Naive thymus-derived CD4-positive, alpha-beta T cell (primary cell): ENCODE results near the gene COL12A1. TPM values are rescaled to one million over a fixed set of nuclear protein-coding genes. Genes with fewer than 3 reads are reported as not detected.

Experiments used
- ATAC-seq: fragments of 150-1000 bp; cut with Tn5 transposase; 2 replicates; pipeline ENCODE4 v1.10.0; 2021; ENCODE audit warnings: mild to moderate bottlenecking, moderate library complexity
- CTCF ChIA-PET: fragments of 350-600 bp; sonication (Branson Sonifier 250); formaldehyde crosslinking; loops from one replicate; lab custom pipeline; 2021; ENCODE audit warnings: antibody characterized with exemption; lab: Charles Lee
- POLR2A ChIA-PET: fragments of 350-600 bp; sonication (Branson Sonifier 250); formaldehyde crosslinking; loops from one replicate; lab custom pipeline; 2021; ENCODE audit warnings: antibody characterized with exemption, inconsistent platforms; lab: Charles Lee
- DNase-seq, 9 donors: peaks; one replicate each; pipeline versions ENCODE4 v3.0.0 to v3.0.0-alpha.2; 2020 to 2022; ENCODE audit warnings: mixed read lengths in 1 of 9
- H3K27ac ChIP-seq: one replicate; pipeline ENCODE4 v1.7.0; 2013; ENCODE audit warnings: mild to moderate bottlenecking, low read depth, low read length, moderate library complexity
- H3K27me3 ChIP-seq, 2 donors: one replicate each; pipeline ENCODE4 v1.7.0; 2013; ENCODE audit warnings: low read length in 2 of 2, mild to moderate bottlenecking in 2 of 2, moderate library complexity in 2 of 2; ENCODE audit not compliant: control insufficient read depth in 2 of 2, insufficient read depth in 2 of 2
- H3K36me3 ChIP-seq, 3 experiments: 1 replicate in 2 of 3; 2 replicates in 1 of 3; pipeline ENCODE4 v1.7.0; 2013; ENCODE audit warnings: low read length in 3 of 3, mild to moderate bottlenecking in 3 of 3, moderate library complexity in 1 of 3; ENCODE audit not compliant: insufficient read depth in 3 of 3, control insufficient read depth in 2 of 3
- H3K4me1 ChIP-seq, 2 donors: one replicate each; pipeline ENCODE4 v1.7.0; 2013; ENCODE audit warnings: low read length in 2 of 2, mild to moderate bottlenecking in 2 of 2, moderate library complexity in 1 of 2; ENCODE audit not compliant: control insufficient read depth in 2 of 2, insufficient read depth in 2 of 2
- H3K4me3 ChIP-seq: 2 replicates; pipeline ENCODE4 v1.7.0; 2013; ENCODE audit warnings: mild to moderate bottlenecking, low read length
- H3K9me3 ChIP-seq, 3 experiments: 1 replicate in 2 of 3; 2 replicates in 1 of 3; pipeline ENCODE4 v1.7.0; 2013; ENCODE audit warnings: low read length in 3 of 3; ENCODE audit not compliant: control insufficient read depth in 2 of 3
- H3K27ac Mint-ChIP-seq, 9 donors: one replicate each; pipeline ENCODE4 v1.8.0; 2020 to 2022; ENCODE audit warnings: mixed read lengths in 9 of 9, mild to moderate bottlenecking in 8 of 9, moderate library complexity in 5 of 9, inconsistent platforms in 2 of 9
- H3K27me3 Mint-ChIP-seq, 5 donors: one replicate each; pipeline ENCODE4 v1.8.0; 2021 to 2022; ENCODE audit warnings: mixed read lengths in 5 of 5, mild to moderate bottlenecking in 1 of 5
- H3K36me3 Mint-ChIP-seq, 5 donors: one replicate each; pipeline ENCODE4 v1.8.0; 2020 to 2022; ENCODE audit warnings: mixed read lengths in 5 of 5, mild to moderate bottlenecking in 3 of 5, inconsistent platforms in 1 of 5
- H3K4me1 Mint-ChIP-seq, 7 donors: one replicate each; pipeline ENCODE4 v1.8.0; 2020 to 2022; ENCODE audit warnings: mixed read lengths in 7 of 7, mild to moderate bottlenecking in 3 of 7, inconsistent platforms in 1 of 7
- H3K4me3 Mint-ChIP-seq, 10 donors: one replicate each; pipeline ENCODE4 v1.8.0; 2020 to 2022; ENCODE audit warnings: mild to moderate bottlenecking in 10 of 10, mixed read lengths in 10 of 10, moderate library complexity in 6 of 10, inconsistent platforms in 2 of 10
- H3K9me3 Mint-ChIP-seq, 11 donors: one replicate each; pipeline ENCODE4 v1.8.0; 2020 to 2022; ENCODE audit warnings: mixed read lengths in 11 of 11, mild to moderate bottlenecking in 4 of 11, inconsistent platforms in 1 of 11, moderate library complexity in 1 of 11
- intact Hi-C, 2 donors: fragments of 100-400 bp; cut with micrococcal nuclease; formaldehyde crosslinking; loops; one replicate each; pipeline ENCODE4 v1.15.1; 2023
- polyA plus RNA-seq, 2 donors: library from polyadenylated mRNA; unstranded; fragments of 300-500 nt; fragmentation: Illumina TruSeq; gene quantifications; one replicate each; pipeline ENCODE4 v1.2.3, GENCODE V29; 2021
- total RNA-seq, 6 experiments: library from RNA in 5 of 6; stranded (reverse) in 5 of 6; gene quantifications; 1 replicate in 5 of 6; 2 replicates in 1 of 6; pipeline ENCODE4 v1.2.3 and lab custom pipeline; 2021 to 2026

The COL12A1 gene
- total and polyA plus RNA-seq, 7 experiments from 2014 or later: 0.27 TPM; not detected in 6

DNA sequence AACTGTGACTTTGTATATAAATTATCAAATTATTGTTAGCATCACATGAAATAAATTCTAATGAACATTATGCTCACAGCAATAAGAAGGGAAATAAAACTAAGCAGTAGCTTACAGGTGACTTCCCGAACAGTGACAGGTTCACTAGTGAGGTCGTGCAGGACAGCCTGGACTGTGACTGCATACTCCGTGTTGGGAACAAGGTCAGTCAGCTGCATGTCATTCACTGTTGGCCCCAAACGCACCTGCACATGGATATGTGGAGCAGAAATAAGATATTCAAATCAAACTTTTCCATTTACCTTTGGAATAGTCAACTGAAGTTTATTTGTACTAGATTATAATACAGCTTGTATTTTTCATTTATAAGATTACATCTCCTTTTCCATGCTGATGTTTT is 60.6 kb downstream of the COL12A1 start:
- Histone ChIP-seq H3K4me1 (no peaks in the 10 kb centered on the region), H3K36me3 (no peaks in the 10 kb centered on the region), H3K27me3 (no peaks in the 10 kb centered on the region), H3K4me3 (no peak overlapping the region), H3K9me3 (no peaks in the 10 kb centered on the region), H3K27ac (no peak overlapping the region)
- H3K27ac Mint-ChIP-seq: no peak overlapping the region
- H3K4me1 Mint-ChIP-seq: no peaks in the 10 kb centered on the region
- H3K4me3 Mint-ChIP-seq: no peak overlapping the region
- intact Hi-C loops: no loop called here
- peaks cover 0 to 14% (median 7%) of the 10 kb centered on the region in 5 donors for H3K27me3 Mint-ChIP-seq
- no peaks in the 10 kb centered on the region for H3K36me3 Mint-ChIP-seq
- ChIA-PET CTCF (no interaction called here), POLR2A (no interaction called here)
- H3K9me3 Mint-ChIP-seq: peaks cover 0 to 3% (median 0%) of the 10 kb centered on the region in 11 donors
- DNase-seq (no peak), ATAC-seq (no peak)

DNA sequence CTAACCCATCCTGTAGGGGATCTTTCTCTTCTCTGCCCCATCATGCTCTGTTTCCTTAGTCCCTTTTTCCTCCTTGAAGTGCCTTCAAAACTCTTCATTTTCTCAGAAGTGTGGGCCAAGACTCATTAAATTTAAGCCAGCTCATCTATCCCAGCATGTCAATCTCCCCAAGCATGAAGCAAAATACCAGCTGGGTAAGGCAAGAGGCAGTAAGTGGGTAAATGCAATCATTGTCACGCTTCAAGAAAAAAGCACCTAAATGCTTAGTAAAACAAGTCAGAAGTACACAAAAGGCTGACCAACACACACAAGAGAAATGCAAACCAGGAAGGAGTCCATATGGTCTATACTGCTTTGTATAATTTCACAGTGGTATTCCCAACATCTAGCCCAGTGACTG is 61.5 kb downstream of the COL12A1 start:
- ChIA-PET CTCF (no interaction called here), POLR2A (no interaction called here)
- Histone ChIP-seq H3K27ac (no peak overlapping the region), H3K27me3 (no peaks in the 10 kb centered on the region), H3K4me3 (no peak overlapping the region), H3K36me3 (no peaks in the 10 kb centered on the region), H3K9me3 (no peaks in the 10 kb centered on the region), H3K4me1 (no peaks in the 10 kb centered on the region)
- intact Hi-C loops: no loop called here
- no peaks in the 10 kb centered on the region for H3K4me1 Mint-ChIP-seq
- ATAC-seq (no peak), DNase-seq (no peak)
- H3K9me3 Mint-ChIP-seq: peaks cover 0 to 3% (median 0%) of the 10 kb centered on the region in 11 donors
- no peak overlapping the region for H3K27ac Mint-ChIP-seq
- H3K4me3 Mint-ChIP-seq: no peak overlapping the region
- peaks cover 0 to 13% (median 7%) of the 10 kb centered on the region in 5 donors for H3K27me3 Mint-ChIP-seq
- no peaks in the 10 kb centered on the region for H3K36me3 Mint-ChIP-seq

DNA sequence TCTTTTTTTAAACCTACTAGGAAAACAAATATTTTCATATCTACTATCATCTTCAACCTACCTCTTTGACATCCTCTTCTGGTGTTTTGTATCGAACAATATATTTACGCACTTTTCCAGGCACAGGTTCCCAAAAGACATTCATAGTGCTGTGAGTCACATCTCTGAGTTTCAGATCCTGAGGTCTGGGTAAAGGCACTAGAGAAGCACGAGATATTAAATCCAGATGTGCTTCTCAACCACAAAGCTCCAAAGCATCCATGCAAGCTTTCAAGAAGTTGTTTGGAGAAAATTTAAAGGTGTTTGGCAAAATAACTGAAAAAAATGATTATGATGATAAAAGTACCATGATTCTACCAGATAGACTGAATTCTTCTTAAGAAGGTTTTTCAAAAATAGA is 62.7 kb downstream of the COL12A1 start:
- H3K9me3 Mint-ChIP-seq: peaks cover 0 to 1% (median 0%) of the 10 kb centered on the region in 11 donors
- H3K9me3 ChIP-seq: no peaks in the 10 kb centered on the region
- no peak overlapping the region for H3K27ac ChIP-seq
- ATAC-seq (no peak), DNase-seq (no peak)
- H3K27me3 ChIP-seq: peaks cover 0 to 3% of the 10 kb centered on the region in 2 donors
- ChIA-PET CTCF (no interaction called here), POLR2A (no interaction called here)
- H3K27ac Mint-ChIP-seq: no peak overlapping the region
- intact Hi-C loops: no loop called here
- H3K4me1 ChIP-seq: no peaks in the 10 kb centered on the region
- no peak overlapping the region for H3K4me3 Mint-ChIP-seq
- no peaks in the 10 kb centered on the region for H3K4me1 Mint-ChIP-seq
- no peaks in the 10 kb centered on the region for H3K36me3 ChIP-seq
- no peak overlapping the region for H3K4me3 ChIP-seq
- peaks cover 0 to 7% (median 5%) of the 10 kb centered on the region in 5 donors for H3K27me3 Mint-ChIP-seq
- no peaks in the 10 kb centered on the region for H3K36me3 Mint-ChIP-seq

DNA sequence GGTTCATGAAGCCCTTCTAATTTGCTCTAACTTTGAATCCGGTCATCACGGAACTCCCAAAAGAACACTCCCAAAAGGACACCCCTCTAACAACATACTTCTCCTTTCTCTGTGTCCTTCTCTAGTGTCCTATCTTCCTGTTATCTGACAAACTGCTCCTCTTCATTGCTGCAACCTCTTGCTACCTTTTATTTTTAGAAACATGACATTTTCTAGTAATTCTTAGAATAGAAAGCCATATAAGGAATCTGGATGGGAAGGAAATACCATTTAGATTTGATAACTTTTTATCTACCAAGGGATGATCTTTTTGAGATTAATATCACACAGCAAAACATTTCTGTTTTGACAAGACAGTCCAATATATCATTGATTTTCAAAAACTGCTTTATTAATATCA is 63.1 kb downstream of the COL12A1 start:
- no peaks in the 10 kb centered on the region for H3K36me3 Mint-ChIP-seq
- no peaks in the 10 kb centered on the region for H3K9me3 Mint-ChIP-seq
- no peak overlapping the region for H3K27ac ChIP-seq
- H3K9me3 ChIP-seq: no peaks in the 10 kb centered on the region
- DNase-seq (no peak), ATAC-seq (no peak)
- H3K27me3 Mint-ChIP-seq: peaks cover 0 to 5% (median under 1%) of the 10 kb centered on the region in 5 donors
- H3K27me3 ChIP-seq: peaks cover 0 to 4% of the 10 kb centered on the region in 2 donors
- H3K27ac Mint-ChIP-seq: no peak overlapping the region
- H3K36me3 ChIP-seq: no peaks in the 10 kb centered on the region
- H3K4me1 ChIP-seq: no peaks in the 10 kb centered on the region
- H3K4me3 Mint-ChIP-seq: no peak overlapping the region
- H3K4me1 Mint-ChIP-seq: no peaks in the 10 kb centered on the region
- intact Hi-C loops: no loop called here
- H3K4me3 ChIP-seq: no peak overlapping the region
- CTCF ChIA-PET: no interaction called here
- POLR2A ChIA-PET: no interaction called here

DNA sequence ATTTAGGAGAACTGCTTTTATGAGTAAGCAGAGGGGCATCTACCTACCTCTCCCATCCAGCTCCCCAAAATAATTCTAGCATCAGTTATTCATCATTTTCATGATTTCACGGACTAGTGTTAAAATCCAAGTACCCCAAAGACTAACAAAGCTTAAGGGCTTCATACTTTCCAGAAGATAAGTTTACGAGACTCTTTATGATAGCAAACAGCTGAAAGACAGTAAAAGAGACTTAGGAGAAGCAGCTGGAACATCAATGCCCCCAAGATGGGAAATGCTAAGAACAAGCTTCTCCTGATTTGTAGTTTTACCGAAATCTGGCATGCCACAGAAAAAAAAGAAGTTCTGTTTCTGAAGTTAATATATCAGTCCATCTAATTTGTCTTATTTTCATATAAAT is 70.0 kb downstream of the COL12A1 start:
- intact Hi-C loops: no loop called here
- no peak overlapping the region for H3K27ac Mint-ChIP-seq
- ATAC-seq (no peak), DNase-seq (no peak)
- POLR2A ChIA-PET: no interaction called here
- Histone ChIP-seq H3K4me1 (no peaks in the 10 kb centered on the region), H3K27me3 (peaks cover 0 to 4% of the 10 kb centered on the region in 2 donors), H3K36me3 (no peaks in the 10 kb centered on the region), H3K27ac (no peak overlapping the region), H3K4me3 (no peak overlapping the region), H3K9me3 (no peaks in the 10 kb centered on the region)
- peaks cover 0 to 7% (median 4%) of the 10 kb centered on the region in 5 donors for H3K27me3 Mint-ChIP-seq
- H3K9me3 Mint-ChIP-seq: peaks cover 0 to 4% (median 0%) of the 10 kb centered on the region in 11 donors
- CTCF ChIA-PET: no interaction called here
- no peaks in the 10 kb centered on the region for H3K36me3 Mint-ChIP-seq
- H3K4me1 Mint-ChIP-seq: no peaks in the 10 kb centered on the region
- no peak overlapping the region for H3K4me3 Mint-ChIP-seq

DNA sequence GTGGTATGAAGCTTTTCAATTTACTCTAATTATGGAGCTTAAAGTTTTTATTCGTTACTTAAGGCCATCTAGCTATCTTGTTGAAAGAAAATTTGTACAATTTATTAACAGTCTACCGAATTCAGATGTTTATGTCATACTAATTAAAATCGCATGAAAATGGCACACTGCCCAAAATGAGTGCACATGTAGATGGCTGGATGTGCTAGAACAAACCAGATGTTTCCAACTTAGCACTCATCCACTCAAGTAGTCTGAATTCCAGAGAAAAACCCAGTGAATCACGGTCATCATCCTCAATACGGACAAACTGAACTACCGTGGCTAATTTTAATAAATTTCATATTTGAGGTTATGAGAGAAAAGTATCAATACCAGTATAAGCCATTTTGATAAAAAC is 70.4 kb downstream of the COL12A1 start:
- no peaks in the 10 kb centered on the region for H3K4me1 Mint-ChIP-seq
- ChIA-PET CTCF (no interaction called here), POLR2A (no interaction called here)
- no peak overlapping the region for H3K4me3 Mint-ChIP-seq
- H3K27me3 ChIP-seq: peaks cover 0 to 4% of the 10 kb centered on the region in 2 donors
- H3K4me3 ChIP-seq: no peak overlapping the region
- no peaks in the 10 kb centered on the region for H3K9me3 ChIP-seq
- H3K27ac ChIP-seq: no peak overlapping the region
- ATAC-seq (no peak), DNase-seq (no peak)
- H3K27ac Mint-ChIP-seq: no peak overlapping the region
- H3K36me3 Mint-ChIP-seq: no peaks in the 10 kb centered on the region
- intact Hi-C loops: no loop called here
- H3K9me3 Mint-ChIP-seq: peaks cover 0 to 4% (median 0%) of the 10 kb centered on the region in 11 donors
- H3K4me1 ChIP-seq: no peaks in the 10 kb centered on the region
- no peaks in the 10 kb centered on the region for H3K36me3 ChIP-seq
- H3K27me3 Mint-ChIP-seq: peaks cover 0 to 9% (median 7%) of the 10 kb centered on the region in 5 donors

DNA sequence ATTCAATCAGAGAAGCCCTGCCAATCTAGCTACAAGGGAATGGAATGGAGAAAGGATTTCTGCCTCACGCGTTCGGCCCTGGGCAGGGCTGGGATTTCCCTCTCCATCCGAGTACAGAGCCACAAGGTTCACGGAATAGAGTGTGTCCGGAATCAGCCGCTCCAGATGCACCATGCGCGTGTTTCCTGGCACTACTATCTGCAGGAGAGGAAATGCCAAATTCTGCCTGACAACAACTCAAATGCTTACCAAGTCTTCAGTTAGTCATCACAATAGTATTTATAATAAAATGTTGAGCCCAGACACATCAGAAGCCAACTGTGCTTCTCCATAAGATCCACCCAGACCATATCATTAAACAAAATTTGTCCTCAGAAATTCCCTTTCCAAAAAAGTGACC is 75.1 kb downstream of the COL12A1 start:
- no peaks in the 10 kb centered on the region for H3K4me1 Mint-ChIP-seq
- intact Hi-C loops: no loop called here

More for the DNA sequence above, 75.1 kb downstream of the COL12A1 start:
- Mint-ChIP-seq H3K4me3 (no peak overlapping the region), H3K9me3 (peaks cover 0 to 4% (median 0%) of the 10 kb centered on the region in 11 donors), H3K36me3 (no peaks in the 10 kb centered on the region), H3K27ac (no peak overlapping the region), H3K27me3 (peaks cover 0 to 12% (median 9%) of the 10 kb centered on the region in 5 donors)
- DNase-seq (no peak), ATAC-seq (no peak)
- no peaks in the 10 kb centered on the region for H3K27me3 ChIP-seq
- H3K4me3 ChIP-seq: no peak overlapping the region
- H3K36me3 ChIP-seq: no peaks in the 10 kb centered on the region
- ChIA-PET CTCF (interaction anchor here (0.5 kb wide), 1 partner anchor 67 kb away, joined by 3 read pairs; no protein-coding TSS in a partner anchor), POLR2A (no interaction called here)
- H3K9me3 ChIP-seq: no peaks in the 10 kb centered on the region
- H3K27ac ChIP-seq: no peak overlapping the region
- H3K4me1 ChIP-seq: no peaks in the 10 kb centered on the region
